ENCODE measurements around the gene CBX1. TPM values are rescaled to one million over a fixed set of nuclear protein-coding genes. Genes with fewer than 3 reads are reported as not detected.

Gene CBX1
- total and polyA plus RNA-seq, 2 donors (not counting 3 experiments of a cell fraction or from before 2014, with no cell fraction given) = 20.4 to 95.2 TPM

DNA sequence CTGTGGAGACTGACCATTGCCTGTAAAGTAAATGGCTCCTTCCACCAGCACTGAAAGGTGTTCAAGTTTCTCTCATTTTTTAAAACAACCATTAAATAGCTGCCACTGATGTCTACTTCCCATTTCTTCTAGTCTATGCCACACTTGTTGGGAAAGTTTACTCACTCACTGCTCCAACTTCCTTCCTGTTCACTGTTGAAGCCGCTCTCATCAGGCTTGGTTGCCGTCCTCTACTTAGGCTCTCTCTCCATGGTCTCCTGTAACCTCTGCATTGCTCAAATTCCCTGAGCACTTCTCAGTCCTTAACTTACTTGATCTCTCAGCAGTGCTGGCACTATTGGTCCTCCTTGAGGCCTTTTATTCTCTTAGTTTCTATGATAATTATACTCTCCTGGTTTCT, 38.7 kb upstream of the CBX1 start:
- no TSS peak for BruUV-seq (replicated peaks)
- Histone ChIP-seq H3K4me2 (ENCODE audit: insufficient read depth, low read length) (peak overlapping the region; percentile 4), H3K9ac (replicated peaks; ENCODE audit: extremely low read depth, insufficient read depth, low read length) (no peak overlapping the region), H3K9me3 (replicated peaks; ENCODE audit: control insufficient read depth, insufficient read depth, low read length) (no peaks in the 10 kb centered on the region), H3K27me3 (ENCODE audit: control insufficient read depth in 2 of 2, insufficient read depth in 2 of 2, low read length in 2 of 2) (peaks cover 17 to 18% of the 10 kb centered on the region in 2 experiments), H3K36me3 (ENCODE audit: control insufficient read depth in 2 of 2, extremely low read depth in 1 of 2, insufficient read depth in 2 of 2, low read length in 2 of 2) (no peaks in the 10 kb centered on the region), H3K4me1 (ENCODE audit: control insufficient read depth, extremely low read depth, insufficient read depth, low read length) (peaks cover 8% of the 10 kb centered on the region), H3K79me2 (ENCODE audit: control insufficient read depth, insufficient read depth, low read length) (no peaks in the 10 kb centered on the region), H4K20me1 (replicated peaks; ENCODE audit: control insufficient read depth, extremely low read depth, insufficient read depth, low read length) (no peaks in the 10 kb centered on the region), H2AFZ (ENCODE audit: low read depth, low read length) (peak overlapping the region; percentile 86), H3K4me3 (replicated peaks in 1 of 3; ENCODE audit: insufficient read depth in 1 of 3, low read depth in 1 of 3, low read length in 3 of 3) (no peak overlapping the region), H3K27ac (ENCODE audit: insufficient read depth, low read depth, low read length) (no peak overlapping the region), H3K9me1 (replicated peaks; ENCODE audit: control insufficient read depth, extremely low read depth, insufficient read depth, low read length) (no peaks in the 10 kb centered on the region)
- dilution Hi-C loops (cut with MboI; ENCODE audit: extremely low pct_ligation_motif_present, low sequenced_read_pairs) (no loop called here), intact Hi-C loops (cut with micrococcal nuclease) (loop anchor here (5.0 kb wide), 1 partner anchor 477 kb away; the partner anchor contains the start of gene HOXB8)
- CTCF ChIA-PET = interaction anchor here (1.2 to 1.9 kb wide), 2 partner anchors 9 to 120 kb away, joined by 3 to 9 read pairs; no protein-coding TSS in a partner anchor
- FAIRE-seq = peak; percentile 79
- TF ChIP-seq POLR2A (IDR thresholded peaks at IDR 0.05; ENCODE audit: low read depth, low read length) (no peak), POLR2AphosphoS5 (IDR thresholded peaks at IDR 0.05; ENCODE audit: insufficient read depth, low read depth, low read length) (no peak), EZH2 (IDR thresholded peaks at IDR 0.05; ENCODE audit: borderline replicate concordance, low read depth, low read length, severe bottlenecking) (no peak), JUN (IDR thresholded peaks at IDR 0.05; ENCODE audit: borderline replicate concordance, insufficient read depth, insufficient read length, low read depth) (peak; percentile 40)
- TF ChIP-seq, protein P1, sequence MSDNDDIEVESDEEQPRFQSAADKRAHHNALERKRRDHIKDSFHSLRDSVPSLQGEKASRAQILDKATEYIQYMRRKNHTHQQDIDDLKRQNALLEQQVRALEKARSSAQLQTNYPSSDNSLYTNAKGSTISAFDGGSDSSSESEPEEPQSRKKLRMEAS (IDR thresholded peaks at IDR 0.05; ENCODE audit: insufficient read depth, insufficient read length) = no peak
- TF ChIP-seq, protein P2, sequence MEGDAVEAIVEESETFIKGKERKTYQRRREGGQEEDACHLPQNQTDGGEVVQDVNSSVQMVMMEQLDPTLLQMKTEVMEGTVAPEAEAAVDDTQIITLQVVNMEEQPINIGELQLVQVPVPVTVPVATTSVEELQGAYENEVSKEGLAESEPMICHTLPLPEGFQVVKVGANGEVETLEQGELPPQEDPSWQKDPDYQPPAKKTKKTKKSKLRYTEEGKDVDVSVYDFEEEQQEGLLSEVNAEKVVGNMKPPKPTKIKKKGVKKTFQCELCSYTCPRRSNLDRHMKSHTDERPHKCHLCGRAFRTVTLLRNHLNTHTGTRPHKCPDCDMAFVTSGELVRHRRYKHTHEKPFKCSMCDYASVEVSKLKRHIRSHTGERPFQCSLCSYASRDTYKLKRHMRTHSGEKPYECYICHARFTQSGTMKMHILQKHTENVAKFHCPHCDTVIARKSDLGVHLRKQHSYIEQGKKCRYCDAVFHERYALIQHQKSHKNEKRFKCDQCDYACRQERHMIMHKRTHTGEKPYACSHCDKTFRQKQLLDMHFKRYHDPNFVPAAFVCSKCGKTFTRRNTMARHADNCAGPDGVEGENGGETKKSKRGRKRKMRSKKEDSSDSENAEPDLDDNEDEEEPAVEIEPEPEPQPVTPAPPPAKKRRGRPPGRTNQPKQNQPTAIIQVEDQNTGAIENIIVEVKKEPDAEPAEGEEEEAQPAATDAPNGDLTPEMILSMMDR (IDR thresholded peaks at IDR 0.05; ENCODE audit: extremely low read depth in 1 of 2, insufficient read depth in 1 of 2, low read depth in 1 of 2, low read length in 2 of 2) = no peak
- POLR2A ChIA-PET = no interaction called here
- peak; percentile 59 for DNase-seq (ENCODE audit: low read depth, low spot score)
